Neural cell (in vitro differentiated cells): ENCODE results near the gene PRRT1B. TPM values are rescaled to one million over a fixed set of nuclear protein-coding genes. Genes with fewer than 3 reads are reported as not detected.

Source experiments
- H2AFZ ChIP-seq: fragments of 200-600, 300-800 bp; sonication (generic), shearing (Covaris generic); 2 replicates; pipeline ENCODE4 v1.6.0; 2014; ENCODE audit warnings: low read depth, mild to moderate bottlenecking, antibody characterized with exemption, low read length, moderate library complexity
- H3F3A ChIP-seq: fragments of 200-600 bp; shearing (Covaris generic); 2 replicates; pipeline ENCODE4 v1.6.1; 2016; ENCODE audit warnings: mild to moderate bottlenecking, moderate library complexity, mixed read lengths, antibody characterized with exemption, low read length; ENCODE audit not compliant: insufficient read depth, poor library complexity, severe bottlenecking
- H3K27ac ChIP-seq: fragments of 200-600, 300-800 bp; sonication (generic), shearing (Covaris generic); 2 replicates; pipeline ENCODE4 v1.5.1; 2014; ENCODE audit warnings: mild to moderate bottlenecking, low read length, moderate library complexity
- H3K27me3 ChIP-seq: fragments of 300-800, 200-600 bp; sonication (generic), shearing (Covaris generic); 2 replicates; pipeline ENCODE4 v1.6.0; 2014; ENCODE audit warnings: mild to moderate bottlenecking, low read depth, low read length, moderate library complexity; ENCODE audit not compliant: insufficient read depth
- H3K36me3 ChIP-seq: fragments of 300-800, 200-600 bp; sonication (generic), shearing (Covaris generic); 2 replicates; pipeline ENCODE4 v1.5.1; 2014; ENCODE audit warnings: mild to moderate bottlenecking, antibody characterized with exemption, low read length, moderate library complexity; ENCODE audit not compliant: insufficient read depth
- H3K4me2 ChIP-seq: fragments of 300-800, 200-600 bp; sonication (generic), shearing (Covaris generic); 2 replicates; pipeline ENCODE4 v1.6.0; 2014; ENCODE audit warnings: mild to moderate bottlenecking, low read length
- H3K4me3 ChIP-seq: fragments of 300-800, 200-600 bp; sonication (generic), shearing (Covaris generic); 2 replicates; pipeline ENCODE4 v1.5.1; 2014; ENCODE audit warnings: mild to moderate bottlenecking, low read length, moderate library complexity
- H3K79me2 ChIP-seq: fragments of 200-600 bp; shearing (Covaris generic); replicated peaks from 2 replicates; pipeline ENCODE4 v1.6.0; 2014; ENCODE audit warnings: mild to moderate bottlenecking, low read length, moderate library complexity; ENCODE audit not compliant: insufficient read depth
- H3K9ac ChIP-seq: fragments of 300-800, 200-600 bp; sonication (generic), shearing (Covaris generic); 2 replicates; pipeline ENCODE4 v1.6.1; 2016; ENCODE audit warnings: mild to moderate bottlenecking, low read length, mixed read lengths
- H3K9me2 ChIP-seq: fragments of 200-600 bp; shearing (Covaris generic); 2 replicates; pipeline ENCODE4 v1.6.1; 2016; ENCODE audit warnings: mild to moderate bottlenecking, low read length, mixed read lengths; ENCODE audit not compliant: insufficient read depth
- H3K9me3 ChIP-seq: fragments of 200-600, 300-800 bp; sonication (generic), shearing (Covaris generic); 2 replicates; pipeline ENCODE4 v1.6.1; 2016; ENCODE audit warnings: mild to moderate bottlenecking, mixed run types, low read length, moderate library complexity, mixed read lengths
- H4K20me1 ChIP-seq: fragments of 200-600 bp; shearing (Covaris generic); 2 replicates; pipeline ENCODE4 v1.6.1; 2016; ENCODE audit warnings: mild to moderate bottlenecking, mixed run types; ENCODE audit not compliant: insufficient read depth
- CTCF ChIP-seq: fragments of 450-650 bp; IDR thresholded peaks from 2 replicates; pipeline ENCODE4 v1.5.1; 2014; ENCODE audit warnings: antibody characterized with exemption, mild to moderate bottlenecking, moderate library complexity; ENCODE audit not compliant: poor library complexity, severe bottlenecking
- EP300 ChIP-seq: fragments of 450-650 bp; conservative IDR thresholded peaks from 2 replicates; pipeline ENCODE4 v1.6.1; 2014; ENCODE audit warnings: antibody characterized with exemption, mild to moderate bottlenecking, moderate library complexity; ENCODE audit not compliant: poor library complexity, severe bottlenecking
- EZH2 ChIP-seq: fragments of 200-600, 300-800 bp; shearing (Covaris generic), sonication (generic); IDR thresholded peaks from 2 replicates; pipeline ENCODE4 v1.6.1; 2014; ENCODE audit warnings: antibody characterized with exemption, low read length, borderline replicate concordance, mild to moderate bottlenecking; ENCODE audit not compliant: insufficient read depth, poor library complexity, severe bottlenecking
- MXI1 ChIP-seq: fragments of 450-650 bp; conservative IDR thresholded peaks from 2 replicates; pipeline ENCODE4 v1.6.1; 2014; ENCODE audit warnings: antibody characterized with exemption, mild to moderate bottlenecking; ENCODE audit not compliant: poor library complexity, severe bottlenecking
- POLR2AphosphoS5 ChIP-seq: IDR thresholded peaks from 2 replicates; pipeline ENCODE4 v1.6.1; 2012
- RAD21 ChIP-seq: fragments of 450-650 bp; conservative IDR thresholded peaks from 2 replicates; pipeline ENCODE4 v1.6.1; 2014; ENCODE audit warnings: antibody characterized with exemption, mild to moderate bottlenecking, moderate library complexity
- REST ChIP-seq: IDR thresholded peaks from 2 replicates; pipeline ENCODE4 v1.6.1; 2012; ENCODE audit warnings: borderline replicate concordance
- SMC3 ChIP-seq: fragments of 450-650 bp; conservative IDR thresholded peaks from 2 replicates; pipeline ENCODE4 v1.6.1; 2014; ENCODE audit warnings: antibody characterized with exemption, mild to moderate bottlenecking, moderate library complexity; ENCODE audit not compliant: poor library complexity
- TAF1 ChIP-seq: IDR thresholded peaks from 2 replicates; pipeline ENCODE4 v1.6.1; 2012; ENCODE audit warnings: low read depth
- polyA plus RNA-seq: library from polyadenylated mRNA; depleted of rRNA; stranded (reverse); fragments of >200 nt; gene quantifications from 2 replicates; pipeline ENCODE4 v1.2.3, GENCODE V29; 2014

Gene PRRT1B
- polyA plus RNA-seq, 1 donor from 2014 or later = not detected

GRCh38 chr9:131525643-131526565 lies 19.4 kb upstream of the PRRT1B start:
- Histone ChIP-seq H3K9me3 (no peaks in the 10 kb centered on the region), H3K27me3 (no peaks in the 10 kb centered on the region), H3K27ac (no peak overlapping the region), H3K4me3 (no peak overlapping the region), H4K20me1 (no peaks in the 10 kb centered on the region), H3K9me2 (no peaks in the 10 kb centered on the region), H3K9ac (no peak overlapping the region), H3K79me2 (peaks cover 3% of the 10 kb centered on the region), H3K4me2 (no peak overlapping the region), H3K36me3 (peaks cover 9% of the 10 kb centered on the region), H3F3A (no peaks in the 10 kb centered on the region), H2AFZ (no peak overlapping the region)
- no peak for TF ChIP-seq POLR2AphosphoS5
- TF ChIP-seq EZH2 = no peak
- no peak for TF ChIP-seq RAD21
- TF ChIP-seq TAF1 = no peak
- TF ChIP-seq MXI1 = no peak
- TF ChIP-seq SMC3 = no peak
- no peak for TF ChIP-seq REST
- TF ChIP-seq EP300 = no peak
- TF ChIP-seq CTCF = no peak

- no peaks in the 10 kb centered on the region for H3K9me3 ChIP-seq
- peaks cover 9% of the 10 kb centered on the region for H3K36me3 ChIP-seq
- H3K27ac ChIP-seq = no peak overlapping the region
- no peaks in the 10 kb centered on the region for H4K20me1 ChIP-seq
- no peaks in the 10 kb centered on the region for H3K27me3 ChIP-seq
- peaks cover 3% of the 10 kb centered on the region for H3K79me2 ChIP-seq
- H3K9me2 ChIP-seq = no peaks in the 10 kb centered on the region
- no peak overlapping the region for H3K4me3 ChIP-seq
- no peak overlapping the region for H2AFZ ChIP-seq
- TF ChIP-seq EP300 = no peak
- no peak for TF ChIP-seq SMC3
- TF ChIP-seq TAF1 = no peak
- no peak for TF ChIP-seq RAD21
- TF ChIP-seq POLR2AphosphoS5 = no peak
- TF ChIP-seq REST = no peak
- no peak for TF ChIP-seq EZH2
- no peaks in the 10 kb centered on the region for H3F3A ChIP-seq
- H3K4me2 ChIP-seq = no peak overlapping the region
- H3K9ac ChIP-seq = no peak overlapping the region
Observed at GRCh38 chr9:131528186-131528585, 17.1 kb upstream of the PRRT1B start.
